CD4-positive, CD25-positive, alpha-beta regulatory T cell (primary cell): Measurements from ENCODE around the gene RGS19. TPM values are rescaled to one million over a fixed set of nuclear protein-coding genes. Genes with fewer than 3 reads are reported as not detected.
"Not testable (repeated sequence)": the region's sequence is repeated elsewhere in the genome, so short reads cannot be mapped to it uniquely, and the experiment has no call there.

ENCODE experiments used
- ATAC-seq, 2 donors: fragments of 150-1000 bp; cut with Tn5 transposase; one replicate each; pipeline ENCODE4 v1.10.0; 2021; ENCODE audit warnings: low read depth in 2 of 2, moderate number of reproducible peaks in 2 of 2, moderate library complexity in 1 of 2
- DNase-seq, 3 donors: peaks; one replicate each; pipeline versions ENCODE4 v3.0.0 to v3.0.0-alpha.2; 2012 to 2022; ENCODE audit warnings: mixed read lengths in 1 of 3
- H3K27ac ChIP-seq: one replicate; pipeline ENCODE4 v1.7.0; 2013; ENCODE audit warnings: mild to moderate bottlenecking, low read length; ENCODE audit not compliant: insufficient read depth, poor library complexity, severe bottlenecking
- H3K27me3 ChIP-seq: one replicate; pipeline ENCODE4 v1.7.0; 2013; ENCODE audit warnings: low read length; ENCODE audit not compliant: control insufficient read depth, insufficient read depth
- H3K36me3 ChIP-seq: one replicate; pipeline ENCODE4 v1.7.0; 2013; ENCODE audit warnings: mild to moderate bottlenecking, low read length, moderate library complexity; ENCODE audit not compliant: control insufficient read depth, insufficient read depth
- H3K4me1 ChIP-seq: 2 replicates; pipeline ENCODE4 v1.7.0; 2013; ENCODE audit warnings: mild to moderate bottlenecking, low read length; ENCODE audit not compliant: insufficient read depth, control insufficient read depth, poor library complexity, severe bottlenecking
- H3K4me3 ChIP-seq: one replicate; pipeline ENCODE4 v1.7.0; 2013; ENCODE audit warnings: low read depth, mild to moderate bottlenecking, low read length, moderate library complexity
- H3K9me3 ChIP-seq, 2 experiments: 1 replicate in 1 of 2; 2 replicates in 1 of 2; pipeline ENCODE4 v1.7.0; 2013; ENCODE audit warnings: low read length in 2 of 2, mild to moderate bottlenecking in 1 of 2, moderate library complexity in 1 of 2; ENCODE audit not compliant: control insufficient read depth in 2 of 2
- H3K27ac Mint-ChIP-seq, 3 donors: one replicate each; pipeline ENCODE4 v1.8.0; 2020 to 2022; ENCODE audit warnings: mild to moderate bottlenecking in 3 of 3, mixed read lengths in 3 of 3, moderate library complexity in 2 of 3
- H3K27me3 Mint-ChIP-seq: one replicate; pipeline ENCODE4 v1.8.0; 2022; ENCODE audit warnings: mild to moderate bottlenecking, mixed read lengths
- H3K36me3 Mint-ChIP-seq: one replicate; pipeline ENCODE4 v1.8.0; 2020; ENCODE audit warnings: mixed read lengths
- H3K4me1 Mint-ChIP-seq, 4 donors: one replicate each; pipeline ENCODE4 v1.8.0; 2020 to 2022; ENCODE audit warnings: mixed read lengths in 4 of 4, mild to moderate bottlenecking in 1 of 4
- H3K4me3 Mint-ChIP-seq, 4 donors: one replicate each; pipeline ENCODE4 v1.8.0; 2020 to 2022; ENCODE audit warnings: mild to moderate bottlenecking in 4 of 4, mixed read lengths in 4 of 4, moderate library complexity in 3 of 4
- H3K9me3 Mint-ChIP-seq, 7 donors: one replicate each; pipeline ENCODE4 v1.8.0; 2020 to 2022; ENCODE audit warnings: mixed read lengths in 7 of 7, mild to moderate bottlenecking in 3 of 7, moderate library complexity in 2 of 7
- polyA plus RNA-seq, 4 donors: library from polyadenylated mRNA; unstranded; fragments of 300-500 nt; fragmentation: Illumina TruSeq; gene quantifications; one replicate each; pipeline ENCODE4 v1.2.3, GENCODE V29; 2021
- total RNA-seq: library from RNA; stranded (reverse); gene quantifications from one replicate; pipeline ENCODE4 v1.2.3, GENCODE V29; 2022

RGS19 gene, protein sequence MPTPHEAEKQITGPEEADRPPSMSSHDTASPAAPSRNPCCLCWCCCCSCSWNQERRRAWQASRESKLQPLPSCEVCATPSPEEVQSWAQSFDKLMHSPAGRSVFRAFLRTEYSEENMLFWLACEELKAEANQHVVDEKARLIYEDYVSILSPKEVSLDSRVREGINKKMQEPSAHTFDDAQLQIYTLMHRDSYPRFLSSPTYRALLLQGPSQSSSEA
- total RNA-seq = 50.7 TPM
- polyA plus RNA-seq = 100 to 1,000 TPM in 2 of 4 donors, 10 to 100 TPM in 2; 79.4 to 105 (median 95.0) TPM

DNA sequence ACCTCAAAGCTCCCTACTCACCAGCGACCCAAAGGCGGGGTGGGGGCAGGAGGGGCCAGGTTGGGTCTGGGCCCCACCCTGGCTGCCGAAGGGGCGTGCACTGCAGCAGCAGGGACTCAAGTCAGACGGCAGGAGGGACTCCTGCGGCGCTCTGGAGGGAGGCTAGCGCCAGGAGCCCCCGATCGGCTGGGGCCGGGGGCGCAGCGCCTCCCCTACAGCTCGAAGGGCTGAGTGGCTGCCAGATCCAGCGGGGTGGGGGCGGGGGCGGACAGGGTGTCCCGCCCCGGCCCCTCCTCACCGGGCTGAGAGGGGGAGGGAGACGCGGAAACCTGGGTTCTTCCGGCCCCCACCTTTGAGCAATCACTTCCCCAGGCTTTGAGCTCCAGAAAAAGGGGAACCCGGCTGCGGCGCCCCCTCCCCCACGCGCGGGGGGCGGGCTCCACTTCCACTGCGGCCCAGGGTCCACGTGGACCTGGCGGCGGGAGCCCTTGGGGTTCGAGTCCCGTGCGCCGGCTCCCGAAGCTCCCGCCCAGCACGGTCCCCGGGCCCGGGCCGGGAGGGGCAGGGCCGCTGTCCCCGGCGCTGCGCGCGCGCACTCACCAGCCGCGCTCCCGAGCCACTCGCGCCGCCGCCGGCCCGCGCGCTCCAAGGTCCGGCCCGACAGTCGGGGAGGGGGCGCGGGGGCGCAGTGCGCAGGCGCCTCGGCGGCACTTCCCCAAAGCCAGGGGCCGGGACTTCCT lies at the start of gene RGS19:
Gene RGS19, minus strand, starts transcription at position 246 of the 740 bp plus-strand sequence. CDS start 2,632 bp downstream, outside the sequence.
- peaks cover 60% of the 10 kb centered on the region for H3K4me1 ChIP-seq
- H3K4me1 Mint-ChIP-seq = peaks cover 0 to 52% (median 12%) of the 10 kb centered on the region in 4 donors

DNA sequence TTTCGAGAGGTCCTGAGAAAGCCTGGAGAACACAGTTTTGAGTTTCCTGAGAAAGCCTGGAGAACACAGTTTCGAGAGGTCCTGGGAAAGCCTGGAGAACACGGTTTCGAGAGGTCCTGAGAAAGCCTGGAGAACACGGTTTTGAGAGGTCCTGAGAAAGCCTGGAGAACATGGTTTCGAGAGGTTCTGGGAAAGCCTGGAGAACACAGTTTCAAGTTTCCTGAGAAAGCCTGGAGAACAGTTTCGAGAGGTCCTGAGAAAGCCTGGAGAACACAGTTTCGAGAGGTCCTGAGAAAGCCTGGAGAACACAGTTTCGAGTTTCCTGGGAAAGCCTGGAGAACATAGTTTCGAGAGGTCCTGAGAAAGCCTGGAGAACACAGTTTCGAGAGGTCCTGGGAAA lies 44.2 kb upstream of the RGS19 start:
- not testable (repeated sequence) for H3K27ac Mint-ChIP-seq, H3K27me3 ChIP-seq, H3K36me3 ChIP-seq, H3K4me1 Mint-ChIP-seq, H3K9me3 Mint-ChIP-seq, ATAC-seq, H3K4me3 ChIP-seq, H3K27ac ChIP-seq, H3K4me3 Mint-ChIP-seq, DNase-seq, H3K4me1 ChIP-seq, H3K9me3 ChIP-seq, H3K36me3 Mint-ChIP-seq
- H3K27me3 Mint-ChIP-seq = peaks cover 23% of the 10 kb centered on the region

More for the DNA sequence above, at the start of gene RGS19:
- H3K4me3 Mint-ChIP-seq = peak within 1 kb of the TSS; percentile 92 to 98 (median 96)
- Histone ChIP-seq H3K9me3 (no peaks in the 10 kb centered on the region), H3K27me3 (no peaks in the 10 kb centered on the region), H3K27ac (peak within 1 kb of the TSS; percentile 68), H3K4me3 (peak within 1 kb of the TSS; percentile 78), H3K36me3 (peaks cover 8% of the 10 kb centered on the region)
- no peaks in the 10 kb centered on the region for H3K36me3 Mint-ChIP-seq
- peak; percentile 26 to 30 for ATAC-seq
- H3K9me3 Mint-ChIP-seq = no peaks in the 10 kb centered on the region
- peak; percentile 68 to 86 (median 69) for DNase-seq
- H3K27me3 Mint-ChIP-seq = peaks cover 15% of the 10 kb centered on the region
- H3K27ac Mint-ChIP-seq = peak within 1 kb of the TSS; percentile 78 to 98 (median 90)

DNA sequence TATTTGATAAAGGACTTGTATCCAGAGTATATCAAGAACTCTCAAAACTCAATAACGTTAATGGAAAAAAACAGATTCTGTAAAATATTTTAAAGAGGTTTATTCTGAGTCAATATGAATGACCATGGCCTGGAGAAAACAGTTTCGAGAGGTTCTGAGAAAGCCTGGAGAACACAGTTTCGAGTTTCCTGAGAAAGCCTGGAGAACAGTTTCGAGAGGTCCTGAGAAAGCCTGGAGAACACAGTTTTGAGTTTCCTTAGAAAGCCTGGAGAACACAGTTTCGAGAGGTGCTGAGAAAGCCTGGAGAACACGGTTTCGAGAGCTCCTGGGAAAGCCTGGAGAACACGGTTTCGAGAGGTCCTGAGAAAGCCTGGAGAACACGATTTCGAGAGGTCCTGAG lies 43.6 kb upstream of the RGS19 start:
- H3K36me3 ChIP-seq, H3K4me3 ChIP-seq, H3K9me3 ChIP-seq, H3K27me3 ChIP-seq, H3K27ac ChIP-seq, H3K9me3 Mint-ChIP-seq, H3K36me3 Mint-ChIP-seq, ATAC-seq, H3K4me1 ChIP-seq, H3K27ac Mint-ChIP-seq, H3K4me1 Mint-ChIP-seq, H3K4me3 Mint-ChIP-seq, DNase-seq: not testable (repeated sequence)
- H3K27me3 Mint-ChIP-seq = peaks cover 19% of the 10 kb centered on the region

DNA sequence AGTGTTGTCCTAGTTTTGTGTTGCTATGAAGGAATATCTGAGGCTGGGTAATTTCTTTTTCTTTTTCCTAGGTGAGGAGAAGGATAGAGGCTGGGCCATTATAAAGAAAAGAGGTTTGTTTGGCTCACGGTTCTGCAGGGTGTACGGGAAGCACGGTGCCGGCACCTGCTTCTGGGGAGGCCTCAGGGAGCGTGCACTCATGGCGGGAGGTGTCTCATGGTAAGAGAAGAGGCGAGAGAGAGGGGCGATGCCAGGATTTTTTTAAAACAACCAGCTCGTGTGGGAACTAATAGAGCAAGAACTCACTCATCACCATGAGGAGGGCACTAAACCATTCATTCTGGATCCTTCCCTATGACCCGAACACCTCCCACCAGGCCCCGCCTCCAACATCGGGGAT lies 42.3 kb upstream of the RGS19 start:
- peaks cover 0 to 2% (median 0%) of the 10 kb centered on the region in 7 donors for H3K9me3 Mint-ChIP-seq
- peaks cover 0 to 9% (median 5%) of the 10 kb centered on the region in 4 donors for H3K4me1 Mint-ChIP-seq
- Histone ChIP-seq H3K4me3 (no peak overlapping the region), H3K27ac (no peak overlapping the region), H3K9me3 (no peaks in the 10 kb centered on the region), H3K36me3 (no peaks in the 10 kb centered on the region), H3K4me1 (peaks cover 8% of the 10 kb centered on the region), H3K27me3 (no peaks in the 10 kb centered on the region)
- no peak overlapping the region for H3K27ac Mint-ChIP-seq
- DNase-seq (no peak), ATAC-seq (no peak)
- no peak overlapping the region for H3K4me3 Mint-ChIP-seq
- H3K36me3 Mint-ChIP-seq = no peaks in the 10 kb centered on the region
- peaks cover 19% of the 10 kb centered on the region for H3K27me3 Mint-ChIP-seq

DNA sequence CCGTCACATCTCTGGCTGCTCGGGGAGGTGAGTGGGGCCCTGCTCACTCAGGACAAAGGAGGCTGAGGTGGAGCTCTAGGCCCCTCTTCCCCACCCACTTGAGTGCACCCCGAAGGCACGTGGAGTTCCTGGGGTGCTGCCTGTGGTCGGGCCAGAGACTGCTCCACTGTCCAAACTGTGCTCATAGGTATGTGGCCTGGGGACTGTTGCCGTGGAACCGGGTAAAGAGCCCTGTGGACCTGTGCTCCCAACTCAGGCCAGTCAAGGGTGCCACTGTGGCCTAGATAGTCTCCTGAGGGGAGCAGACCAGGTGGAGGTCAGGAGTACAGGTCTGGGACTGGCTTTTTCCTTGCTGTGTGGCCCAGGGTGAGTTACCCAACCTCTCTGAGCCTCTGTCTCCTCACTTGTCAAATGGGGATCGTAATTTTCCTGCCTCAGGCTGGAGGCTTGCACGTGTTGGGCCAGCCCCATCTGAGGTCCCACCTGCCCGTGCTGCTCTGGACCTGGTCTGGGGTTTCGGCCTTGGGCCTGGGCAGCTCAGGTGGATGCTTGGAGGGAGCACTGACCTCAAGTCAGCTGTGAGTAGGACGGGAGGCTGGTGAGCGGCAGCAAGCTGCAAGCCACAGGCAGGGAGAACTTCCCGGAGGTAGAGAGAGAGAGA lies 40.5 kb upstream of the RGS19 start:
- Histone ChIP-seq H3K4me3 (no peak overlapping the region), H3K27me3 (no peaks in the 10 kb centered on the region), H3K36me3 (no peaks in the 10 kb centered on the region), H3K27ac (no peak overlapping the region), H3K4me1 (peaks cover 8% of the 10 kb centered on the region), H3K9me3 (no peaks in the 10 kb centered on the region)
- DNase-seq (no peak), ATAC-seq (peak in 1 of 2 donors; percentile 10)
- Mint-ChIP-seq H3K27ac (peak overlapping the region in 2 of 3 donors; percentile 35 to 93), H3K9me3 (peaks cover 0 to 2% (median 0%) of the 10 kb centered on the region in 7 donors), H3K4me1 (peaks cover 0 to 9% (median 5%) of the 10 kb centered on the region in 4 donors), H3K4me3 (peak overlapping the region in 3 of 4 donors; percentile 33 to 72 (median 47)), H3K27me3 (peaks cover 19% of the 10 kb centered on the region), H3K36me3 (no peaks in the 10 kb centered on the region)

DNA sequence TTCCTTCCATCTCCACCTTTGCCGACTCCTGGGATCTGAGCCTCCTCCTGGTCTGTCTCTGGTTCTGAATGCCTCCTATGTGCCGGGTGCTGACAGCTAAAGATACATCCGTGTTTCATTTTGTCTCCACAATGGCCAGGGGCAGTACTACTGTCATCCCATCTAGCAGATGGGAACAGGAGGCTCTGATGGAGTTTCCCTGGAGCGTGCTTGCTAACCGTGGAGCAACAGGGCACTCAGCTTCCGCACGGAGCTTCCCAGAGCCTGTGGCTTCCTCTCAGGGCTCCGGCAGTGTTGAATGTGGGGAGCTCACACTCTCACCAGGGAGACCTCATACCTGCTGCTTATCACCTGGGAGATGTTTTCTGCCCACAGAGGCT lies 40.0 kb upstream of the RGS19 start:
- H3K27me3 ChIP-seq = no peaks in the 10 kb centered on the region
- no peak overlapping the region for H3K4me3 Mint-ChIP-seq
- peaks cover 14% of the 10 kb centered on the region for H3K27me3 Mint-ChIP-seq
- H3K27ac Mint-ChIP-seq = no peak overlapping the region
- ATAC-seq = no peak
- no peak overlapping the region for H3K4me3 ChIP-seq
- H3K27ac ChIP-seq = no peak overlapping the region
- H3K9me3 ChIP-seq = no peaks in the 10 kb centered on the region
- H3K36me3 ChIP-seq = no peaks in the 10 kb centered on the region
- no peaks in the 10 kb centered on the region for H3K36me3 Mint-ChIP-seq
- peaks cover 8% of the 10 kb centered on the region for H3K4me1 ChIP-seq
- no peak for DNase-seq
- H3K4me1 Mint-ChIP-seq = peaks cover 0 to 9% (median 5%) of the 10 kb centered on the region in 4 donors
- peaks cover 0 to 2% (median 0%) of the 10 kb centered on the region in 7 donors for H3K9me3 Mint-ChIP-seq

DNA sequence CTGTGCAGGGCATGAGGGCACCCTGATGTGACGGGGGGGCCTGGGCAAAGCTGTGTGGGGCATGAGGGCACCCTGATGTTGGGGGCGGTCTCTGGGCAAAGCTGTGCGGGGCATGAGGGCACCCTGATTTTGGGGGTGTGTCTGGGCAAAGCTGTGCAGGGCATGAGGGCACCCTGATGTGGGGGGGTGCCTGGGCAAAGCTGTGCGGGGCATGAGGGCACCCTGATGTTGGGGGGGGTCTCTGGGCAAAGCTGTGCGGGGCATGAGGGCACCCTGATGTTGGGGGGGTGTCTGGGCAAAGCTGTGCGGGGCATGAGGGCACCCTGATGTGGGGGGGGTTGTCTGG lies 38.1 kb upstream of the RGS19 start:
- not testable (repeated sequence) for DNase-seq, H3K4me3 ChIP-seq, H3K4me1 ChIP-seq, H3K4me3 Mint-ChIP-seq, H3K9me3 ChIP-seq, H3K9me3 Mint-ChIP-seq, H3K27me3 ChIP-seq, H3K27ac Mint-ChIP-seq, H3K27ac ChIP-seq, H3K36me3 ChIP-seq, ATAC-seq, H3K36me3 Mint-ChIP-seq, H3K27me3 Mint-ChIP-seq, H3K4me1 Mint-ChIP-seq
